K562 (cell line): ENCODE results near the gene FGF1. TPM values are rescaled to one million over a fixed set of nuclear protein-coding genes. Genes with fewer than 3 reads are reported as not detected.

ENCODE experiments used
- ATAC-seq: fragments of 200-7000 bp; cut with Tn5 transposase; 3 replicates; pipeline ENCODE4 v1.9.1; 2020; ENCODE audit warnings: moderate library complexity
- BruUV-seq: library from RNA; stranded (reverse); fragments of 400-500 nt; replicated peaks from 2 replicates; lab custom pipeline; 2021; lab: Mats Ljungman, UMichigan
- CTCF ChIA-PET: fragments of 300-600 bp; formaldehyde crosslinking; extraction: SDS; loops from one replicate; lab custom pipeline; 2021; ENCODE audit warnings: low intra/inter-chr PET ratio; lab: Yijun Ruan, JAX
- POLR2A ChIA-PET: fragments of 300-600, 350-650 bp; sonication (Branson Sonifier 250); formaldehyde crosslinking; extraction: SDS; loops from one replicate; lab custom pipeline; 2021; ENCODE audit warnings: antibody characterized with exemption, inconsistent platforms; lab: Yijun Ruan, JAX
- DNase-seq, 4 experiments: peaks; one replicate each; pipeline versions ENCODE4 v3.0.0 to v3.0.0-alpha.2; 2011 to 2018; ENCODE audit warnings: low spot score in 3 of 4, mixed read lengths in 3 of 4; ENCODE audit errors: extremely low read depth in 1 of 4
- FAIRE-seq: peaks from 2 replicates; lab custom pipeline; 2011; peaks lifted over from hg19 to GRCh38; lab: Jason Lieb, UNC
- H2AFZ ChIP-seq: 2 replicates; pipeline ENCODE4 v1.6.0; 2011; ENCODE audit warnings: low read depth, low read length, control low read depth, inconsistent platforms
- H3K27ac ChIP-seq: fragments of 200-600 bp; 3 replicates; pipeline ENCODE4 v1.8.0; 2011; ENCODE audit warnings: low read depth, mild to moderate bottlenecking, control low read depth, inconsistent platforms, low read length, moderate library complexity, mixed read lengths; ENCODE audit errors: extremely low read depth
- H3K27me3 ChIP-seq, 2 experiments: fragments of 300-600 bp in 1 of 2; 2 replicates in 1 of 2; 3 replicates in 1 of 2; pipeline versions ENCODE4 v1.6.0 to v1.8.0; 2011; ENCODE audit warnings: inconsistent platforms in 2 of 2, low read length in 2 of 2, mild to moderate bottlenecking in 1 of 2, mixed read lengths in 1 of 2, moderate library complexity in 1 of 2; ENCODE audit not compliant: control insufficient read depth in 2 of 2, insufficient read depth in 2 of 2
- H3K36me3 ChIP-seq: fragments of 300-600 bp; 3 replicates; pipeline ENCODE4 v1.8.0; 2011; ENCODE audit warnings: mild to moderate bottlenecking, low read length, inconsistent platforms; ENCODE audit not compliant: control insufficient read depth, insufficient read depth
- H3K4me1 ChIP-seq, 2 experiments: fragments of 200-600 bp in 1 of 2; replicated peaks in 1 of 2; 2 replicates in 1 of 2; 3 replicates in 1 of 2; pipeline versions ENCODE4 v1.5.1 to v1.8.0; 2011; ENCODE audit warnings: inconsistent platforms in 2 of 2, low read length in 2 of 2, mild to moderate bottlenecking in 1 of 2, mixed read lengths in 1 of 2, moderate library complexity in 1 of 2; ENCODE audit not compliant: control insufficient read depth in 2 of 2, insufficient read depth in 2 of 2
- H3K4me2 ChIP-seq: 2 replicates; pipeline ENCODE4 v1.6.1; 2011; ENCODE audit warnings: low read length, control low read depth, inconsistent platforms, mixed read lengths; ENCODE audit not compliant: insufficient read depth
- H3K4me3 ChIP-seq: fragments of 200-600 bp; sonication (generic), shearing (Covaris generic); 2 replicates; pipeline ENCODE4 v1.5.1; 2016; ENCODE audit warnings: control low read depth, inconsistent platforms
- H3K79me2 ChIP-seq: fragments of 200-600 bp; 3 replicates; pipeline ENCODE4 v1.8.0; 2011; ENCODE audit warnings: low read length, inconsistent platforms; ENCODE audit not compliant: control insufficient read depth, insufficient read depth
- H3K9ac ChIP-seq, 2 experiments: 2 replicates each; pipeline versions ENCODE4 v1.6.0 to v1.6.1; 2011; ENCODE audit warnings: low read depth in 2 of 2, low read length in 2 of 2, control low read depth in 1 of 2, inconsistent platforms in 1 of 2, mild to moderate bottlenecking in 1 of 2, mixed read lengths in 1 of 2; ENCODE audit not compliant: insufficient read depth in 1 of 2
- H3K9me1 ChIP-seq: one replicate; pipeline ENCODE4 v1.6.0; 2011; ENCODE audit warnings: inconsistent platforms, mild to moderate bottlenecking, low read length, moderate library complexity; ENCODE audit not compliant: control insufficient read depth, insufficient read depth
- H3K9me3 ChIP-seq: replicated peaks from 2 replicates; pipeline ENCODE4 v1.5.1; 2011; ENCODE audit warnings: low read depth, low read length, inconsistent platforms; ENCODE audit not compliant: control insufficient read depth, insufficient read depth
- H4K20me1 ChIP-seq: replicated peaks from 2 replicates; pipeline ENCODE4 v1.6.1; 2011; ENCODE audit warnings: low read length, inconsistent platforms, mixed read lengths; ENCODE audit not compliant: control insufficient read depth, insufficient read depth
- AFF4 ChIP-seq: sonication (generic); formaldehyde crosslinking; IDR thresholded peaks from 2 replicates; pipeline ENCODE4 v1.8.0; 2023; ENCODE audit warnings: mild to moderate bottlenecking, missing genetic modification reagents
- ASH1L ChIP-seq: fragments of 450-650 bp; IDR thresholded peaks from 2 replicates; pipeline ENCODE4 v1.6.1; 2018; ENCODE audit warnings: borderline replicate concordance, mild to moderate bottlenecking, low read depth; ENCODE audit not compliant: partially characterized antibody
- HOXB6 ChIP-seq: fragments of 250-450 bp; sonication (Bioruptor Pico); IDR thresholded peaks from 2 replicates; pipeline ENCODE4 v1.5.1; 2022; ENCODE audit warnings: mild to moderate bottlenecking, borderline replicate concordance
- WGBS: fragments of 100-300 bp; shearing (Covaris generic); methylation state at CpG from one replicate; pipeline ENCODE4 v1.1.6; 2016; ENCODE audit warnings: low coverage, mixed read lengths; ENCODE audit not compliant: insufficient coverage; ENCODE audit errors: missing lambda C conversion rate; 5-methylcytosine and 5-hydroxymethylcytosine counted together
- in situ Hi-C: fragments of 300-500 bp; cut with MboI; formaldehyde crosslinking; loops from 4 replicates; pipeline ENCODE4 v1.15.0; 2018; ENCODE audit warnings: inconsistent platforms, mixed read lengths
- intact Hi-C: fragments of 100-400 bp; cut with micrococcal nuclease; formaldehyde crosslinking; loops from 2 replicates; pipeline ENCODE4 v1.14.2; 2022
- polyA plus RNA-seq, 8 experiments: library from polyadenylated mRNA; depleted of rRNA in 4 of 8; stranded (reverse) in 5 of 8; unstranded in 3 of 8; fragments of >200 nt; fragmentation: Nextera tagmentation in 2 of 8; fragmentation: Illumina TruSeq in 1 of 8; extraction: Ambion mirVana in 2 of 8; extraction: Trizol in 1 of 8; gene quantifications; 2 replicates each; pipeline versions ENCODE4 v1.2.1 to v1.2.3, GENCODE V29; 2011 to 2014; ENCODE audit warnings: inconsistent platforms in 1 of 8, missing spikeins in 1 of 8
- total RNA-seq, 7 experiments: library from RNA; depleted of rRNA in 6 of 7; stranded (reverse); fragments of >200 nt in 6 of 7; fragmentation: Illumina TruSeq in 2 of 7; extraction: Trizol in 2 of 7; gene quantifications; 2 replicates each; pipeline versions ENCODE4 v1.2.1 to v1.2.3, GENCODE V29; 2011 to 2021; ENCODE audit warnings: low replicate concordance in 1 of 7

FGF1 gene
- total and polyA plus RNA-seq, 9 of the 15 experiments (the other 6 are each of a cell fraction or from before 2014, with no cell fraction given): not detected

GRCh38 chr5:142576303-142576702, 109.6 kb downstream of the FGF1 start:
- H3K4me2 ChIP-seq: no peak overlapping the region
- H2AFZ ChIP-seq: no peak overlapping the region
- POLR2A ChIA-PET: interaction anchor here (0.5 kb wide), 1 partner anchor 12 kb away, joined by 3 read pairs; no protein-coding TSS in a partner anchor
- DNase-seq (no peak), ATAC-seq (no peak)
- peaks cover 0 to 6% of the 10 kb centered on the region in 2 experiments; a peak in 2 of 5 replicates for H3K27me3 ChIP-seq
- TF ChIP-seq HOXB6 (no peak), ASH1L (no peak), AFF4 (CRISPR knock-in tag) (no peak)
- TF ChIP-seq, all 486 proteins: peak for 0
- no peak overlapping the region for H3K4me3 ChIP-seq
- H3K9me3 ChIP-seq: no peaks in the 10 kb centered on the region
- H3K79me2 ChIP-seq: no peaks in the 10 kb centered on the region
- CTCF ChIA-PET: no interaction called here
- H3K9ac ChIP-seq: no peak overlapping the region
- no peaks in the 10 kb centered on the region for H4K20me1 ChIP-seq
- FAIRE-seq: no peak
- no peaks in the 10 kb centered on the region for H3K9me1 ChIP-seq
- in situ Hi-C loops (no loop called here), intact Hi-C loops (no loop called here)
- no peaks in the 10 kb centered on the region; a peak in 1 of 5 replicates for H3K4me1 ChIP-seq
- BruUV-seq: no TSS peak
- H3K27ac ChIP-seq: no peak overlapping the region
- WGBS: 0% methylated on average over 1 of the region's 1 CpG
- H3K36me3 ChIP-seq: no peaks in the 10 kb centered on the region
